Osteocyte (in vitro differentiated cells): ENCODE data around the gene KRT5. TPM values are rescaled to one million over a fixed set of nuclear protein-coding genes. Genes with fewer than 3 reads are reported as not detected.

ENCODE experiments used
- DNase-seq: peaks from one replicate; pipeline ENCODE4 v3.0.0; 2021; ENCODE audit warnings: mixed read lengths; ENCODE audit not compliant: unreplicated experiment; ENCODE audit errors: extremely low spot score
- H3K27ac Mint-ChIP-seq: one replicate; pipeline ENCODE4 v1.8.0; 2021; ENCODE audit warnings: mild to moderate bottlenecking, mixed read lengths; ENCODE audit not compliant: unreplicated experiment
- H3K27me3 Mint-ChIP-seq: one replicate; pipeline ENCODE4 v1.8.0; 2021; ENCODE audit warnings: mixed read lengths; ENCODE audit not compliant: unreplicated experiment
- H3K36me3 Mint-ChIP-seq: one replicate; pipeline ENCODE4 v1.8.0; 2021; ENCODE audit warnings: mixed read lengths; ENCODE audit not compliant: unreplicated experiment
- H3K4me1 Mint-ChIP-seq: one replicate; pipeline ENCODE4 v1.8.0; 2021; ENCODE audit warnings: mixed read lengths; ENCODE audit not compliant: unreplicated experiment
- H3K4me3 Mint-ChIP-seq: one replicate; pipeline ENCODE4 v1.8.0; 2021; ENCODE audit warnings: mild to moderate bottlenecking, moderate library complexity, mixed read lengths; ENCODE audit not compliant: unreplicated experiment
- H3K9me3 Mint-ChIP-seq: one replicate; pipeline ENCODE4 v1.8.0; 2021; ENCODE audit warnings: mixed read lengths; ENCODE audit not compliant: unreplicated experiment
- total RNA-seq: library from RNA; stranded (reverse); gene quantifications from 2 replicates; pipeline ENCODE4 v1.2.1, GENCODE V29; 2021
- TF ChIP-seq, protein P1 (sequence below): fragments of 200-600 bp; sonication (generic); IDR thresholded peaks from 2 replicates; pipeline ENCODE4 v1.5.0; 2021; ENCODE audit warnings: antibody characterized with exemption, mild to moderate bottlenecking, moderate library complexity

Gene KRT5
- total RNA-seq, 1 donor from 2014 or later = not detected

DNA sequence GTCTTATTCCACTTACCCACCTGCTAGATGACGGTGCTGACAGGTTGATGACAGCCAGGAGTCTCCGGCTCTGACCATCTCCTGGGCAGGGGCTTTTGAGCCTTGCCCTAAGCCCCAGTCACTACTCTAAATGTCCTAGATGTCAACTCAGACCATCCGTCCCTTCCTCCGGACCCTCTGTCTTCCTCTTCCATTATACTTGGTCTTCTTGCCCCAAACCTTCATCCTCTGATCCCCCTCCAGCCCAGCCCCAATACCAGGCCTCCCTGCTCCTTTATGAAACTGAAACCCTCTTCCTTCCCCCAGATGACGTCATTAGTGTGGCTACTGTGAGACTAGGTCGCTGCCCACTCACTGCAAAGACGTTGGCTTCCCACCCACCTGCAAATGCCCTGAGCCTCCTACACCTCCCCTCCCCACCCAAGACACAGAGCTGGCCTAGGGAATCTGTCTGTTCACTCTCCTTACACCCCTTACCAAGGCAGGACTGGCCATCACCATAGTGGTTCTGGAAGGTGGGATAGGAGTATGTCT, 22.7 kb upstream of the KRT5 start:
- Mint-ChIP-seq H3K27ac (no peak overlapping the region), H3K4me1 (peaks cover 7% of the 10 kb centered on the region), H3K9me3 (no peaks in the 10 kb centered on the region), H3K4me3 (no peak overlapping the region), H3K27me3 (peaks cover 24% of the 10 kb centered on the region), H3K36me3 (no peaks in the 10 kb centered on the region)
- no peak for DNase-seq
- TF ChIP-seq, protein P1, sequence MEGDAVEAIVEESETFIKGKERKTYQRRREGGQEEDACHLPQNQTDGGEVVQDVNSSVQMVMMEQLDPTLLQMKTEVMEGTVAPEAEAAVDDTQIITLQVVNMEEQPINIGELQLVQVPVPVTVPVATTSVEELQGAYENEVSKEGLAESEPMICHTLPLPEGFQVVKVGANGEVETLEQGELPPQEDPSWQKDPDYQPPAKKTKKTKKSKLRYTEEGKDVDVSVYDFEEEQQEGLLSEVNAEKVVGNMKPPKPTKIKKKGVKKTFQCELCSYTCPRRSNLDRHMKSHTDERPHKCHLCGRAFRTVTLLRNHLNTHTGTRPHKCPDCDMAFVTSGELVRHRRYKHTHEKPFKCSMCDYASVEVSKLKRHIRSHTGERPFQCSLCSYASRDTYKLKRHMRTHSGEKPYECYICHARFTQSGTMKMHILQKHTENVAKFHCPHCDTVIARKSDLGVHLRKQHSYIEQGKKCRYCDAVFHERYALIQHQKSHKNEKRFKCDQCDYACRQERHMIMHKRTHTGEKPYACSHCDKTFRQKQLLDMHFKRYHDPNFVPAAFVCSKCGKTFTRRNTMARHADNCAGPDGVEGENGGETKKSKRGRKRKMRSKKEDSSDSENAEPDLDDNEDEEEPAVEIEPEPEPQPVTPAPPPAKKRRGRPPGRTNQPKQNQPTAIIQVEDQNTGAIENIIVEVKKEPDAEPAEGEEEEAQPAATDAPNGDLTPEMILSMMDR = no peak

DNA sequence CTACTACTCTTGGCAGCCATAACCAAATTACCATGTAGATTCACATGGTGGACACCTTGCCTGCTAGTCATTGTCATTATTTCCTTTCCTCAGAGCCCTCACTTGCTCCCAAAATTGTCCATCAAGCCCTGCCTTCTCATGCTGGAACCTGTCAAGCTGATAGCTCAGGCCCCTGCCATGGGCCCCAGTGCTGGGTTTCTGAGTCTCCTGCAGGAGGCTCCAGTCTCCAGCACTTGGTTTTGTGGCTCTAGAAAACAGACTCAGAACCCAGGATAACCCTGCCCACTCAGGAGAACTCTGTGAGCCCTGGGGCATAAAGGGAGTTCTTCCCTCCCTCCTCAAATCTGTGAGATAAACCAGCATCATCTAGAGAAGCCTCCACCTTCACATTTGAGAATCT, 22.0 kb upstream of the KRT5 start:
- H3K4me3 Mint-ChIP-seq = no peak overlapping the region
- DNase-seq = no peak
- no peaks in the 10 kb centered on the region for H3K9me3 Mint-ChIP-seq
- peaks cover 7% of the 10 kb centered on the region for H3K4me1 Mint-ChIP-seq
- H3K36me3 Mint-ChIP-seq = no peaks in the 10 kb centered on the region
- no peak overlapping the region for H3K27ac Mint-ChIP-seq
- H3K27me3 Mint-ChIP-seq = peaks cover 24% of the 10 kb centered on the region
- TF ChIP-seq, protein P1 = no peak

DNA sequence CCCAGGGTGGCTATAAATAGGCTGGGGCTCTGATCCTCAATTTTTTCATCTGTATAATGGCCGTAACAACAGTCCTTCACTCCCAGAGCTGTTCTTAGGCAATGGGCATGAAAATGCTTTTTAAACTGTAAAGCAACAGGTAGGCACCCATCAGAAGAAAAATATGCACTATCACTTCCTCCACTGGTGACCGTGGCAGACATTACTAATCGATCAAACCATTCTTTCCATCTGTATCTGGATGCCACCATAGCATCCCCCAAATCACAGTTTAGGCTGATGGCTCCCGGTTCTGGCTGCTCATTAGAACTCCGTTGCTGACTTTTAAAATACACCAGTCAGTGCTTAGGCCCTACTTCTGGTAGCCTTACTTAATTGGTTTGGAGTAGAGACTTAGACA, 21.5 kb upstream of the KRT5 start:
- H3K4me1 Mint-ChIP-seq = peaks cover 7% of the 10 kb centered on the region
- no peak for DNase-seq
- H3K36me3 Mint-ChIP-seq = no peaks in the 10 kb centered on the region
- H3K27ac Mint-ChIP-seq = no peak overlapping the region
- H3K9me3 Mint-ChIP-seq = no peaks in the 10 kb centered on the region
- H3K27me3 Mint-ChIP-seq = peaks cover 26% of the 10 kb centered on the region
- no peak overlapping the region for H3K4me3 Mint-ChIP-seq
- TF ChIP-seq, protein P1 = no peak

DNA sequence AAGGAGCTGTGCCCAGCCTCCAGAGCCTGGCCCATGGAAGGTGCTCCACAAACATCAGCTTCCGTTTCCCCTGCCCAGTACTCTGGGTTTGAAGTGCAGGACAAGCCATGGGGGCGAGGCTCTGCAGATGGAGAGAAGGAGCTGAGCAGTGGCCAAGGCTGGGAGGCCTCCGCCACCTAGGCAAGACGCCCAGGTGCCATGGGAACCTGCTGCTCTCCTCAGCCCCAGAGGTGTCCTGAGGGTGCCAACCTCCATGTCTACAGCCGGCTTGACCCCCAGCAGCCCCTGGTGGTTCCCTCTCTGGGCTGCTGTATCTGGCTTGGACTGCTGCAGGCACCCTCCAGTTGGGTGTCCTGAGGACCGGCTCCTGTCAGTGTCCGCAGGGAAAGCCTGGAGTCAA, 20.3 kb upstream of the KRT5 start:
- Mint-ChIP-seq H3K27ac (no peak overlapping the region), H3K27me3 (peaks cover 19% of the 10 kb centered on the region), H3K9me3 (no peaks in the 10 kb centered on the region), H3K36me3 (no peaks in the 10 kb centered on the region), H3K4me3 (no peak overlapping the region), H3K4me1 (peaks cover 7% of the 10 kb centered on the region)
- no peak for DNase-seq
- TF ChIP-seq, protein P1 = no peak

DNA sequence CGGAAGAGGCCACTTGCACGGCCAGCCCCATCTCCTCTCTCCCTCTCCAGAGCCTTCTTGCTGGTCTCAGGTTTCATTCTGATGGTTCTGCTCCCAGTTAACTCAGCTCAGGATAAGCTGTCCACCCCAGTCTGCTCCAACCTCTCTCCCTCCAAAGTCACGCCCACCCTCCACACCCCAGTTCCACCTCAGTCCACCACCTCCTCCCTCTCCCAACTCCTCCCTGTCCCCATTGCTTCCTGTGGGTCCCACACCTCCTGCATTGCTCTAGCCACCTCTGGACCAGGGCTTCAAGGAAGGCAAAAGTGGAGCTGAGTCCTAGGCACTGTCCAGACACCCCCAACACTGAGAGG, 19.6 kb upstream of the KRT5 start:
- TF ChIP-seq, protein P1 = no peak
- Mint-ChIP-seq H3K27me3 (peaks cover 13% of the 10 kb centered on the region), H3K4me1 (peaks cover 7% of the 10 kb centered on the region), H3K27ac (no peak overlapping the region), H3K4me3 (no peak overlapping the region), H3K9me3 (no peaks in the 10 kb centered on the region), H3K36me3 (no peaks in the 10 kb centered on the region)
- DNase-seq = no peak
